OCI-LY1 (cell line): ENCODE data around the gene ADNP.

Experiments
- CTCF ChIP-seq: fragments of 200-600 bp; sonication (generic), shearing (Covaris generic); IDR thresholded peaks from 2 replicates; pipeline ENCODE4 v1.5.1; 2017; ENCODE audit warnings: mild to moderate bottlenecking, antibody characterized with exemption, low read length, moderate library complexity, mixed read lengths
- EZH2 ChIP-seq: fragments of 200-600 bp; sonication (generic), shearing (Covaris generic); IDR thresholded peaks from 2 replicates; pipeline ENCODE4 v1.8.0; 2017; ENCODE audit warnings: borderline replicate concordance, mixed run types, mild to moderate bottlenecking, antibody characterized with exemption, low read length, moderate library complexity, mixed read lengths

DNA sequence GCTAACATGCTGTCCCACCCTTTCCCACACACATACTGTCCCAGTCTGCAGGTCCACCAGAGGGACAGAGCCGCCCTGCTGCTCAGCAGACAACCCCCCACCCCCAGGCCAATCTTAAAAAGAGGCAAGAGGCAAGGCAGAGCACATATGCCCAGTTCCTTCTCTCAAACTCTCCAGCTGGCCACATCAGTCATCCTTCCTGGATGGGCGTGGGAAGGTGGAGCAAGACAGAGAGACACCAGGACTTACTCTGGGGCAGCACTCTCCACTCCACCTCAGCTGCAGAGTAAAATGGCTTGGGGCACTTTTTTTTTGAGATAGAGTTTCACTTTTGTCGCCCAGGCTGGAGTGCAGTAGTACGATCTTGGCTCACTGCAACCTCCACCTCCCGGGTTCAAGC lies 38.2 kb upstream of the ADNP start:
- TF ChIP-seq CTCF (no peak), EZH2 (no peak)
